PC-9 (cell line): ENCODE data around the gene METAP1.

Experiments
- CTCF ChIP-seq: fragments of 200-600 bp; sonication (generic); conservative IDR thresholded peaks from 2 replicates; pipeline ENCODE4 v1.6.1; 2017; ENCODE audit warnings: mixed run types, antibody characterized with exemption, mild to moderate bottlenecking, moderate library complexity
- EZH2 ChIP-seq: fragments of 200-600 bp; sonication (generic); IDR thresholded peaks from 2 replicates; pipeline ENCODE4 v1.8.0; 2017; ENCODE audit warnings: antibody characterized with exemption, low read depth

- TF ChIP-seq CTCF (no peak), EZH2 (no peak)
Observed at GRCh38 chr4:99059550-99059949, 64.0 kb downstream of the METAP1 start.
